ENCODE measurements around the gene KCNQ1.

DNA sequence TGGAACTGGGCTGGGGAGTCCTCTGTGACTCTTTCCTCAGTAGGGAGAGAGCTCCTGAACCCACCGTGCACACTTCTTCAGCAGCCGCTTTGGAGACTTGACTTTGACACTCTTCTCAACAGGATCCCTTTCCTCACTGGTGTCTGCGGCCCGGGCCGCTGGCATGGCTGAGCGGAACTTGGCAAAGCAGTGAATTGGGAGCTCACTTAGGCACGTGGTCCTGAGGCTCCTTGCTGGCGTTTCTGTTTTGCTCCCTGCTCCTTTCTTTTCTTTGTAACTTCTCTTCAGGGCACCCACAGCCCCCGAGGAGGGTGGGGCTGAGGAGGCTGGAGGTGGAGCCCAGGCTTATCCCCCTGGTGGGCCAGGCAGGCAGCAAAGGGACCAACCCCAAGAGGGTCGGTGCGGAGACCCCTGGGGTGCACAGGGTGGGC, 263.4 kb downstream of the KCNQ1 start:
- TF ChIP-seq, protein P1, sequence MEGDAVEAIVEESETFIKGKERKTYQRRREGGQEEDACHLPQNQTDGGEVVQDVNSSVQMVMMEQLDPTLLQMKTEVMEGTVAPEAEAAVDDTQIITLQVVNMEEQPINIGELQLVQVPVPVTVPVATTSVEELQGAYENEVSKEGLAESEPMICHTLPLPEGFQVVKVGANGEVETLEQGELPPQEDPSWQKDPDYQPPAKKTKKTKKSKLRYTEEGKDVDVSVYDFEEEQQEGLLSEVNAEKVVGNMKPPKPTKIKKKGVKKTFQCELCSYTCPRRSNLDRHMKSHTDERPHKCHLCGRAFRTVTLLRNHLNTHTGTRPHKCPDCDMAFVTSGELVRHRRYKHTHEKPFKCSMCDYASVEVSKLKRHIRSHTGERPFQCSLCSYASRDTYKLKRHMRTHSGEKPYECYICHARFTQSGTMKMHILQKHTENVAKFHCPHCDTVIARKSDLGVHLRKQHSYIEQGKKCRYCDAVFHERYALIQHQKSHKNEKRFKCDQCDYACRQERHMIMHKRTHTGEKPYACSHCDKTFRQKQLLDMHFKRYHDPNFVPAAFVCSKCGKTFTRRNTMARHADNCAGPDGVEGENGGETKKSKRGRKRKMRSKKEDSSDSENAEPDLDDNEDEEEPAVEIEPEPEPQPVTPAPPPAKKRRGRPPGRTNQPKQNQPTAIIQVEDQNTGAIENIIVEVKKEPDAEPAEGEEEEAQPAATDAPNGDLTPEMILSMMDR (IDR thresholded peaks at IDR 0.05; ENCODE audit: low read length), result no peak
- no peak for TF ChIP-seq EZH2 (IDR thresholded peaks at IDR 0.05; ENCODE audit: borderline replicate concordance, low read length)
